HEK293 (cell line): Measurements from ENCODE around the gene TALDO1.

Experiments used
- ATF2 ChIP-seq: fragments of 450-650 bp; formaldehyde crosslinking; IDR thresholded peaks from 2 replicates; pipeline ENCODE4 v1.5.1; 2016; ENCODE audit warnings: missing biosample characterization, missing genetic modification characterization, low read depth
- CTCF ChIP-seq: fragments of 450-650 bp; formaldehyde crosslinking; IDR thresholded peaks from 2 replicates; pipeline ENCODE4 v1.5.1; 2016; ENCODE audit warnings: missing biosample characterization, missing genetic modification characterization
- PBX3 ChIP-seq: sonication (generic); formaldehyde crosslinking; IDR thresholded peaks from 2 replicates; pipeline ENCODE4 v1.8.1; 2022; ENCODE audit warnings: mild to moderate bottlenecking, moderate library complexity, missing genetic modification reagents
- PRDM4 ChIP-seq: fragments of 450-650 bp; formaldehyde crosslinking; IDR thresholded peaks from 2 replicates; pipeline ENCODE4 v1.5.1; 2017; ENCODE audit warnings: missing biosample characterization, missing genetic modification characterization
- ZBTB17 ChIP-seq: fragments of 450-650 bp; formaldehyde crosslinking; IDR thresholded peaks from 2 replicates; pipeline ENCODE4 v1.5.1; 2016; ENCODE audit warnings: missing biosample characterization, missing genetic modification characterization
- ZFP37 ChIP-seq: fragments of 450-650 bp; formaldehyde crosslinking; IDR thresholded peaks from 2 replicates; pipeline ENCODE4 v1.5.1; 2016; ENCODE audit warnings: missing biosample characterization, missing genetic modification characterization
- ZNF24 ChIP-seq: fragments of 450-650 bp; formaldehyde crosslinking; IDR thresholded peaks from 2 replicates; pipeline ENCODE4 v1.5.1; 2016; ENCODE audit warnings: missing biosample characterization, missing genetic modification characterization
- ZNF362 ChIP-seq: fragments of 450-650 bp; formaldehyde crosslinking; IDR thresholded peaks from 2 replicates; pipeline ENCODE4 v1.5.1; 2016; ENCODE audit warnings: missing biosample characterization, missing genetic modification characterization
- ZNF518A ChIP-seq: fragments of 450-650 bp; formaldehyde crosslinking; conservative IDR thresholded peaks from 2 replicates; pipeline ENCODE4 v1.5.1; 2016; ENCODE audit warnings: low read depth, missing biosample characterization, missing genetic modification characterization
- ZNF530 ChIP-seq: fragments of 450-650 bp; formaldehyde crosslinking; IDR thresholded peaks from 2 replicates; pipeline ENCODE4 v1.5.1; 2016; ENCODE audit warnings: low read depth, missing biosample characterization, missing genetic modification characterization
- ZNF549 ChIP-seq: fragments of 450-650 bp; IDR thresholded peaks from 2 replicates; pipeline ENCODE4 v1.5.1; 2018; ENCODE audit warnings: missing biosample characterization, missing genetic modification characterization, mild to moderate bottlenecking, inconsistent platforms, moderate library complexity
- ZNF792 ChIP-seq: fragments of 450-650 bp; formaldehyde crosslinking; IDR thresholded peaks from 2 replicates; pipeline ENCODE4 v1.5.1; 2016; ENCODE audit warnings: missing biosample characterization, missing genetic modification characterization
- ZSCAN16 ChIP-seq: fragments of 450-650 bp; formaldehyde crosslinking; IDR thresholded peaks from 2 replicates; pipeline ENCODE4 v1.5.1; 2016; ENCODE audit warnings: missing biosample characterization, missing genetic modification characterization
- ZSCAN30 ChIP-seq: fragments of 450-650 bp; IDR thresholded peaks from 2 replicates; pipeline ENCODE4 v1.5.1; 2018; ENCODE audit warnings: missing biosample characterization, mild to moderate bottlenecking, missing genetic modification characterization, moderate library complexity

GRCh38 chr11:709109-709997 is 37.9 kb upstream of the TALDO1 start:
- TF ChIP-seq CTCF (tag by site-specific recombination) = no peak
- TF ChIP-seq ZNF530 = no peak
- no peak for TF ChIP-seq ZFP37 (tag by site-specific recombination)
- TF ChIP-seq ZNF792 = no peak
- TF ChIP-seq PBX3 = no peak
- no peak for TF ChIP-seq ATF2 (tag by site-specific recombination)
- TF ChIP-seq ZSCAN30 = no peak
- no peak for TF ChIP-seq ZNF24
- TF ChIP-seq ZBTB17 (tag by site-specific recombination) = no peak
- TF ChIP-seq PRDM4 (tag by site-specific recombination) = no peak
- TF ChIP-seq ZNF518A = no peak
- TF ChIP-seq ZNF362 = no peak
- TF ChIP-seq ZNF549 (tag by site-specific recombination) = no peak
- no peak for TF ChIP-seq ZSCAN16 (tag by site-specific recombination)
